K562 (cell line): Measurements from ENCODE around the gene NUDCD3. TPM values are rescaled to one million over a fixed set of nuclear protein-coding genes. Genes with fewer than 3 reads are reported as not detected.

Experiments
- ATAC-seq: fragments of 200-7000 bp; cut with Tn5 transposase; 3 replicates; pipeline ENCODE4 v1.9.1; 2020; ENCODE audit warnings: moderate library complexity
- BruUV-seq: library from RNA; stranded (reverse); fragments of 400-500 nt; replicated peaks from 2 replicates; lab custom pipeline; 2021; lab: Mats Ljungman, UMichigan
- CTCF ChIA-PET: fragments of 300-600 bp; formaldehyde crosslinking; extraction: SDS; loops from one replicate; lab custom pipeline; 2021; ENCODE audit warnings: low intra/inter-chr PET ratio; lab: Yijun Ruan, JAX
- POLR2A ChIA-PET: fragments of 300-600, 350-650 bp; sonication (Branson Sonifier 250); formaldehyde crosslinking; extraction: SDS; loops from one replicate; lab custom pipeline; 2021; ENCODE audit warnings: antibody characterized with exemption, inconsistent platforms; lab: Yijun Ruan, JAX
- DNase-seq, 4 experiments: peaks; one replicate each; pipeline versions ENCODE4 v3.0.0 to v3.0.0-alpha.2; 2011 to 2018; ENCODE audit warnings: low spot score in 3 of 4, mixed read lengths in 3 of 4; ENCODE audit errors: extremely low read depth in 1 of 4
- FAIRE-seq: peaks from 2 replicates; lab custom pipeline; 2011; peaks lifted over from hg19 to GRCh38; lab: Jason Lieb, UNC
- H2AFZ ChIP-seq: 2 replicates; pipeline ENCODE4 v1.6.0; 2011; ENCODE audit warnings: low read depth, low read length, control low read depth, inconsistent platforms
- H3K27ac ChIP-seq: fragments of 200-600 bp; 3 replicates; pipeline ENCODE4 v1.8.0; 2011; ENCODE audit warnings: low read depth, mild to moderate bottlenecking, control low read depth, inconsistent platforms, low read length, moderate library complexity, mixed read lengths; ENCODE audit errors: extremely low read depth
- H3K27me3 ChIP-seq, 2 experiments: fragments of 300-600 bp in 1 of 2; 2 replicates in 1 of 2; 3 replicates in 1 of 2; pipeline versions ENCODE4 v1.6.0 to v1.8.0; 2011; ENCODE audit warnings: inconsistent platforms in 2 of 2, low read length in 2 of 2, mild to moderate bottlenecking in 1 of 2, mixed read lengths in 1 of 2, moderate library complexity in 1 of 2; ENCODE audit not compliant: control insufficient read depth in 2 of 2, insufficient read depth in 2 of 2
- H3K36me3 ChIP-seq: fragments of 300-600 bp; 3 replicates; pipeline ENCODE4 v1.8.0; 2011; ENCODE audit warnings: mild to moderate bottlenecking, low read length, inconsistent platforms; ENCODE audit not compliant: control insufficient read depth, insufficient read depth
- H3K4me1 ChIP-seq, 2 experiments: fragments of 200-600 bp in 1 of 2; replicated peaks in 1 of 2; 2 replicates in 1 of 2; 3 replicates in 1 of 2; pipeline versions ENCODE4 v1.5.1 to v1.8.0; 2011; ENCODE audit warnings: inconsistent platforms in 2 of 2, low read length in 2 of 2, mild to moderate bottlenecking in 1 of 2, mixed read lengths in 1 of 2, moderate library complexity in 1 of 2; ENCODE audit not compliant: control insufficient read depth in 2 of 2, insufficient read depth in 2 of 2
- H3K4me2 ChIP-seq: 2 replicates; pipeline ENCODE4 v1.6.1; 2011; ENCODE audit warnings: low read length, control low read depth, inconsistent platforms, mixed read lengths; ENCODE audit not compliant: insufficient read depth
- H3K4me3 ChIP-seq: fragments of 200-600 bp; sonication (generic), shearing (Covaris generic); 2 replicates; pipeline ENCODE4 v1.5.1; 2016; ENCODE audit warnings: control low read depth, inconsistent platforms
- H3K79me2 ChIP-seq: fragments of 200-600 bp; 3 replicates; pipeline ENCODE4 v1.8.0; 2011; ENCODE audit warnings: low read length, inconsistent platforms; ENCODE audit not compliant: control insufficient read depth, insufficient read depth
- H3K9ac ChIP-seq, 2 experiments: 2 replicates each; pipeline versions ENCODE4 v1.6.0 to v1.6.1; 2011; ENCODE audit warnings: low read depth in 2 of 2, low read length in 2 of 2, control low read depth in 1 of 2, inconsistent platforms in 1 of 2, mild to moderate bottlenecking in 1 of 2, mixed read lengths in 1 of 2; ENCODE audit not compliant: insufficient read depth in 1 of 2
- H3K9me1 ChIP-seq: one replicate; pipeline ENCODE4 v1.6.0; 2011; ENCODE audit warnings: inconsistent platforms, mild to moderate bottlenecking, low read length, moderate library complexity; ENCODE audit not compliant: control insufficient read depth, insufficient read depth
- H3K9me3 ChIP-seq: replicated peaks from 2 replicates; pipeline ENCODE4 v1.5.1; 2011; ENCODE audit warnings: low read depth, low read length, inconsistent platforms; ENCODE audit not compliant: control insufficient read depth, insufficient read depth
- H4K20me1 ChIP-seq: replicated peaks from 2 replicates; pipeline ENCODE4 v1.6.1; 2011; ENCODE audit warnings: low read length, inconsistent platforms, mixed read lengths; ENCODE audit not compliant: control insufficient read depth, insufficient read depth
- AFF1 ChIP-seq, 2 experiments: fragments of 450-650 bp; IDR thresholded peaks; 2 replicates each; pipeline ENCODE4 v1.6.1; 2018; ENCODE audit warnings: mild to moderate bottlenecking in 2 of 2, low read depth in 1 of 2; ENCODE audit not compliant: partially characterized antibody in 2 of 2
- CBX3 ChIP-seq, 2 experiments: IDR thresholded peaks; 1 replicate in 1 of 2; 2 replicates in 1 of 2; pipeline ENCODE4 v1.6.1; 2012; ENCODE audit warnings: inconsistent platforms in 2 of 2, low read length in 2 of 2, borderline replicate concordance in 1 of 2, control low read depth in 1 of 2
- HMBOX1 ChIP-seq: sonication (generic); IDR thresholded peaks from 2 replicates; pipeline ENCODE4 v1.6.1; 2016
- MEIS2 ChIP-seq: fragments of 450-650 bp; IDR thresholded peaks from 2 replicates; pipeline ENCODE4 v1.6.1; 2014; ENCODE audit warnings: mild to moderate bottlenecking; ENCODE audit not compliant: partially characterized antibody
- POLR2B ChIP-seq: fragments of 450-650 bp; IDR thresholded peaks from 2 replicates; pipeline ENCODE4 v1.6.1; 2018; ENCODE audit warnings: low read depth; ENCODE audit not compliant: partially characterized antibody
- POLR3G ChIP-seq: IDR thresholded peaks from 2 replicates; pipeline ENCODE4 v1.6.1; 2011; ENCODE audit not compliant: insufficient read length, insufficient replicate concordance; ENCODE audit errors: extremely low read depth
- RREB1 ChIP-seq: fragments of 250-450 bp; sonication (Bioruptor Pico); IDR thresholded peaks from 2 replicates; pipeline ENCODE4 v1.4.0; 2020
- SP1 ChIP-seq: sonication (generic); formaldehyde crosslinking; IDR thresholded peaks from 2 replicates; pipeline ENCODE4 v1.8.1; 2022; ENCODE audit warnings: mild to moderate bottlenecking, missing genetic modification reagents
- ZKSCAN1 ChIP-seq: fragments of 150-350 bp; IDR thresholded peaks from 2 replicates; pipeline ENCODE4 v1.6.1; 2016; ENCODE audit warnings: low read depth, low read length
- ZNF133 ChIP-seq: fragments of 250-450 bp; sonication (Bioruptor Pico); IDR thresholded peaks from 2 replicates; pipeline ENCODE4 v1.4.0; 2020; ENCODE audit warnings: mild to moderate bottlenecking
- ZNF780A ChIP-seq: fragments of 250-450 bp; sonication (Bioruptor Pico); IDR thresholded peaks from 2 replicates; pipeline ENCODE4 v1.5.0; 2021; ENCODE audit warnings: mild to moderate bottlenecking
- WGBS: fragments of 100-300 bp; shearing (Covaris generic); methylation state at CpG from one replicate; pipeline ENCODE4 v1.1.6; 2016; ENCODE audit warnings: low coverage, mixed read lengths; ENCODE audit not compliant: insufficient coverage; ENCODE audit errors: missing lambda C conversion rate; 5-methylcytosine and 5-hydroxymethylcytosine counted together
- in situ Hi-C: fragments of 300-500 bp; cut with MboI; formaldehyde crosslinking; loops from 4 replicates; pipeline ENCODE4 v1.15.0; 2018; ENCODE audit warnings: inconsistent platforms, mixed read lengths
- intact Hi-C: fragments of 100-400 bp; cut with micrococcal nuclease; formaldehyde crosslinking; loops from 2 replicates; pipeline ENCODE4 v1.14.2; 2022
- polyA plus RNA-seq, 8 experiments: library from polyadenylated mRNA; depleted of rRNA in 4 of 8; stranded (reverse) in 5 of 8; unstranded in 3 of 8; fragments of >200 nt; fragmentation: Nextera tagmentation in 2 of 8; fragmentation: Illumina TruSeq in 1 of 8; extraction: Ambion mirVana in 2 of 8; extraction: Trizol in 1 of 8; gene quantifications; 2 replicates each; pipeline versions ENCODE4 v1.2.1 to v1.2.3, GENCODE V29; 2011 to 2014; ENCODE audit warnings: inconsistent platforms in 1 of 8, missing spikeins in 1 of 8
- total RNA-seq, 7 experiments: library from RNA; depleted of rRNA in 6 of 7; stranded (reverse); fragments of >200 nt in 6 of 7; fragmentation: Illumina TruSeq in 2 of 7; extraction: Trizol in 2 of 7; gene quantifications; 2 replicates each; pipeline versions ENCODE4 v1.2.1 to v1.2.3, GENCODE V29; 2011 to 2021; ENCODE audit warnings: low replicate concordance in 1 of 7

Gene NUDCD3
- total and polyA plus RNA-seq, 9 of the 15 experiments (the other 6 are each of a cell fraction or from before 2014, with no cell fraction given), result 24.8 to 64.2 (median 42.6) TPM

GRCh38 chr7:44486001-44486400, 4.5 kb downstream of the NUDCD3 start:
- Histone ChIP-seq H3K4me1 (peaks cover 4% of the 10 kb centered on the region in 2 experiments; a peak in 3 of 5 replicates), H3K27ac (no peak overlapping the region), H2AFZ (no peak overlapping the region), H3K79me2 (peaks cover 56% of the 10 kb centered on the region), H3K9me3 (peaks cover 9% of the 10 kb centered on the region; the same call in 1 of the 2 replicates), H3K4me3 (no peak overlapping the region), H3K9me1 (no peaks in the 10 kb centered on the region), H3K9ac (no peak overlapping the region), H3K27me3 (no peaks in the 10 kb centered on the region), H4K20me1 (no peaks in the 10 kb centered on the region), H3K36me3 (peaks cover 55% of the 10 kb centered on the region), H3K4me2 (no peak overlapping the region)
- no peak for FAIRE-seq
- 96% methylated on average over 4 of the region's 4 CpGs for WGBS
- intact Hi-C loops, result no loop called here
- in situ Hi-C loops, result no loop called here
- CTCF ChIA-PET, result no interaction called here
- no peak for ATAC-seq
- BruUV-seq, result no TSS peak
- POLR2A ChIA-PET, result no interaction called here
- no peak for DNase-seq
- TF ChIP-seq ZNF780A (no peak), AFF1 (IDR thresholded peaks at IDR 0.05; ENCODE audit: low read depth in 1 of 2, partially characterized antibody in 2 of 2) (no peak), HMBOX1 (no peak), RREB1 (CRISPR knock-in tag) (no peak), ZNF133 (CRISPR knock-in tag) (no peak), CBX3 (IDR thresholded peaks at IDR 0.05; ENCODE audit: borderline replicate concordance in 1 of 2, low read length in 2 of 2) (no peak), MEIS2 (no peak), ZKSCAN1 (no peak), POLR2B (no peak), SP1 (no peak), POLR3G (no peak)
